SK-N-SH (cell line): ENCODE results near the gene SLC12A7. TPM values are rescaled to one million over a fixed set of nuclear protein-coding genes. Genes with fewer than 3 reads are reported as not detected.

Experiments
- CTCF ChIA-PET: fragments of 300-600, 350-600 bp; formaldehyde crosslinking; extraction: SDS; loops from one replicate; lab custom pipeline; 2021; lab: Yijun Ruan, JAX
- POLR2A ChIA-PET: fragments of 350-600 bp; sonication (Branson Sonifier 250); formaldehyde crosslinking; extraction: SDS; loops from one replicate; lab custom pipeline; 2020; ENCODE audit warnings: antibody characterized with exemption, inconsistent platforms; lab: Yijun Ruan, JAX
- DNase-seq: peaks from one replicate; pipeline ENCODE4 v3.0.0; 2012
- H2AFZ ChIP-seq: fragments of 200-600 bp; sonication (generic); 2 replicates; pipeline ENCODE4 v1.8.1; 2016; ENCODE audit warnings: antibody characterized with exemption, mild to moderate bottlenecking, low read depth
- H3F3A ChIP-seq: fragments of 200-600 bp; sonication (generic); replicated peaks from 2 replicates; pipeline ENCODE3; 2016; ENCODE audit warnings: antibody characterized with exemption, mild to moderate bottlenecking; ENCODE audit not compliant: insufficient read depth
- H3K27ac ChIP-seq, 2 experiments: fragments of 200-500 bp in 1 of 2; fragments of 200-600 bp in 1 of 2; sonication (Bioruptor generic) in 1 of 2; sonication (generic), shearing (Covaris generic) in 1 of 2; 2 replicates each; pipeline versions ENCODE4 v1.5.1 to v1.6.1; 2014 to 2016; ENCODE audit warnings: low read depth in 2 of 2, inconsistent platforms in 1 of 2, low read length in 1 of 2, mild to moderate bottlenecking in 1 of 2, mixed read lengths in 1 of 2
- H3K27me3 ChIP-seq: fragments of 200-600 bp; sonication (generic), shearing (Covaris generic); 2 replicates; pipeline ENCODE4 v1.6.1; 2016; ENCODE audit warnings: mixed run types; ENCODE audit not compliant: insufficient read depth
- H3K36me3 ChIP-seq, 2 experiments: fragments of 200-500 bp in 1 of 2; fragments of 200-600 bp in 1 of 2; sonication (Bioruptor generic) in 1 of 2; sonication (generic) in 1 of 2; replicated peaks in 1 of 2; 2 replicates each; pipeline versions ENCODE3 to v1.5.1; 2014 to 2016; ENCODE audit warnings: low read length in 1 of 2, mild to moderate bottlenecking in 1 of 2; ENCODE audit not compliant: insufficient read depth in 2 of 2, control insufficient read depth in 1 of 2
- H3K4me1 ChIP-seq, 2 experiments: fragments of 200-500 bp in 1 of 2; fragments of 200-600 bp in 1 of 2; sonication (Bioruptor generic) in 1 of 2; sonication (generic), shearing (Covaris generic) in 1 of 2; 2 replicates each; pipeline versions ENCODE4 v1.5.1 to v1.6.1; 2014 to 2016; ENCODE audit warnings: low read depth in 1 of 2, low read length in 1 of 2, mixed run types in 1 of 2; ENCODE audit not compliant: insufficient read depth in 2 of 2, control insufficient read depth in 1 of 2
- H3K4me2 ChIP-seq: fragments of 200-600 bp; sonication (generic), shearing (Covaris generic); 2 replicates; pipeline ENCODE4 v1.6.1; 2017; ENCODE audit warnings: mixed run types
- H3K4me3 ChIP-seq, 2 experiments: fragments of 200-500 bp in 1 of 2; fragments of 200-600 bp in 1 of 2; sonication (Bioruptor generic) in 1 of 2; sonication (generic), shearing (Covaris generic) in 1 of 2; 2 replicates each; pipeline versions ENCODE4 v1.5.1 to v1.8.1; 2014 to 2016; ENCODE audit warnings: low read depth in 2 of 2, inconsistent platforms in 1 of 2, low read length in 1 of 2, mild to moderate bottlenecking in 1 of 2, mixed read lengths in 1 of 2, moderate library complexity in 1 of 2
- H3K79me2 ChIP-seq: fragments of 200-600 bp; sonication (generic); 2 replicates; pipeline ENCODE4 v1.8.1; 2017; ENCODE audit warnings: mild to moderate bottlenecking; ENCODE audit not compliant: insufficient read depth
- H3K9ac ChIP-seq: fragments of 200-600 bp; sonication (generic); 2 replicates; pipeline ENCODE4 v1.6.1; 2017; ENCODE audit warnings: mixed run types
- H3K9me2 ChIP-seq: fragments of 200-600 bp; sonication (generic); 2 replicates; pipeline ENCODE4 v1.6.1; 2017; ENCODE audit warnings: mixed run types
- H3K9me3 ChIP-seq: fragments of 200-600 bp; sonication (generic); 2 replicates; pipeline ENCODE4 v1.6.1; 2017; ENCODE audit warnings: mixed run types, mild to moderate bottlenecking, moderate library complexity
- H4K20me1 ChIP-seq: fragments of 200-600 bp; sonication (generic); 2 replicates; pipeline ENCODE4 v1.6.1; 2017; ENCODE audit warnings: mild to moderate bottlenecking, mixed run types; ENCODE audit not compliant: insufficient read depth
- JUND ChIP-seq: IDR thresholded peaks from 2 replicates; pipeline ENCODE4 v1.4.0; 2012
- MEF2A ChIP-seq: IDR thresholded peaks from 2 replicates; pipeline ENCODE4 v1.4.0; 2012; ENCODE audit warnings: low read depth, borderline replicate concordance
- PBX3 ChIP-seq: IDR thresholded peaks from 2 replicates; pipeline ENCODE4; 2012
- POLR2AphosphoS5 ChIP-seq: IDR thresholded peaks from 2 replicates; pipeline ENCODE4 v1.6.1; 2012; ENCODE audit warnings: low read depth, low read length
- RCOR1 ChIP-seq: fragments of 150-350 bp; IDR thresholded peaks from 2 replicates; pipeline ENCODE4 v1.6.1; 2017; ENCODE audit warnings: antibody characterized with exemption, low read length
- RFX5 ChIP-seq: IDR thresholded peaks from 2 replicates; pipeline ENCODE4 v1.6.1; 2012; ENCODE audit warnings: mild to moderate bottlenecking, improper control_type of control experiment, low read length
- TCF12 ChIP-seq: IDR thresholded peaks from 2 replicates; pipeline ENCODE4 v1.4.0; 2012
- TEAD4 ChIP-seq: IDR thresholded peaks from 2 replicates; pipeline ENCODE4 v1.4.0; 2012; ENCODE audit warnings: mild to moderate bottlenecking, borderline replicate concordance; ENCODE audit not compliant: insufficient read depth
- USF1 ChIP-seq: IDR thresholded peaks from 2 replicates; pipeline ENCODE4 v1.4.0; 2012; ENCODE audit warnings: low read depth, borderline replicate concordance
- YY1 ChIP-seq: IDR thresholded peaks from 2 replicates; pipeline ENCODE4 v1.4.0; 2012; ENCODE audit warnings: low read depth, mild to moderate bottlenecking
- WGBS: methylation state at CpG from one replicate; pipeline ENCODE4 v1.1.6; 2017; ENCODE audit warnings: low lambda C conversion rate; 5-methylcytosine and 5-hydroxymethylcytosine counted together
- polyA plus RNA-seq, 3 experiments: library from polyadenylated mRNA; depleted of rRNA; stranded (reverse); fragments of >200 nt; gene quantifications; 2 replicates each; pipeline ENCODE4 v1.2.3, GENCODE V29; 2012
- TF ChIP-seq, protein P1 (sequence below): fragments of 150-350 bp; IDR thresholded peaks from 2 replicates; pipeline ENCODE4 v1.6.1; 2017; ENCODE audit warnings: antibody characterized with exemption, low read length, low read depth, borderline replicate concordance
- TF ChIP-seq, protein P2 (sequence below): IDR thresholded peaks from 2 replicates; pipeline ENCODE4 v1.6.1; 2012; ENCODE audit warnings: mild to moderate bottlenecking, low read depth, low read length, moderate library complexity
- TF ChIP-seq, protein P3 (sequence below): fragments of 200-600 bp; sonication (generic); IDR thresholded peaks from 2 replicates; pipeline ENCODE4 v1.6.1; 2017; ENCODE audit warnings: antibody characterized with exemption, mild to moderate bottlenecking, moderate library complexity

The SLC12A7 gene
- polyA plus RNA-seq, 1 of the 3 experiments (the other 2 are of a cell fraction): 2.6 TPM

DNA sequence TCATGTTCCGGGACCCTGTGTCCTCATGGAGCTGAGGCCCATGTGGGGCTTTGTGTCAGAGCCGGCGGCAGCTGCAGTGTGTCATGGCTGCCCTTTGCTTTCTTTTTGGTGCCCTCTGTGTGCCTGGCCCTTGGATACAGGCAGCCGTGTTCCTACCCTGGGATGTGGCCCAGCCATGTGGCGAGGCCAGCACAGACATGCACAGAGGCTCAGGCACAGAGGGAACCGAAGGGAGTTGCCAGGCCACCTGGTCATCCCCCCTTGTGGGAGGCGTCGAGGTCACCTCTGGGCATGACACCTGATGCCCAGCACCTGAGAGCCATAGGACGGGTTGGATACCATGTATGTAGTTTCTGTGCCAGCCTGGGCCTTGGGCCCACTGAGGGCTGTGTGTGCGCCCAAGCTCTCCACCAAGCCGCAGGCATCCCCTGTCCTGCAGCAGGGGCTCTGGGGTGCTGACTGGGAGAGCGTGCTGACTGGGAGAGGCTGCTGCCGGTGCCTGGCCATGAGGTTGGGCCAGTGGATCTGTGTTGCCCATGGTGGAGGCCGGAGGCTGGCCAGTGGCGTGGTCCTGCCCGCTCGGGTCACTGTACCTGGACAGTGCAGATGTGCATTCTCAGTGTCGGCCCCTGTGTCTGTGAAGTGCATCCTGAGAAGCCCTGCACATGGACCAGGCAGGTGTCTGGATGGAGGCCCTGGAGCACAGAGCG lies 98.5 kb downstream of the SLC12A7 start:
- Histone ChIP-seq H3K79me2 (no peaks in the 10 kb centered on the region), H3K9me3 (no peaks in the 10 kb centered on the region), H3F3A (no peaks in the 10 kb centered on the region), H3K4me3 (no peak overlapping the region), H3K27ac (no peak overlapping the region), H3K9ac (no peak overlapping the region), H2AFZ (no peak overlapping the region), H3K27me3 (peaks cover 23% of the 10 kb centered on the region), H4K20me1 (no peaks in the 10 kb centered on the region), H3K9me2 (no peaks in the 10 kb centered on the region), H3K36me3 (no peaks in the 10 kb centered on the region), H3K4me1 (no peaks in the 10 kb centered on the region; a peak in 1 of 4 replicates), H3K4me2 (no peak overlapping the region)
- ChIA-PET CTCF (interaction anchor here (2.4 to 6.5 kb wide), 2 partner anchors 126 to 154 kb away, joined by 7 to 44 read pairs; no protein-coding TSS in a partner anchor), POLR2A (no interaction called here)
- no peak for DNase-seq
- WGBS: 57% methylated on average over 6 of the region's 19 CpGs
- TF ChIP-seq USF1 (no peak), TEAD4 (no peak), JUND (no peak), POLR2AphosphoS5 (no peak), TCF12 (no peak), RFX5 (no peak), MEF2A (no peak), RCOR1 (no peak), YY1 (no peak), PBX3 (no peak)
- TF ChIP-seq, protein P1, sequence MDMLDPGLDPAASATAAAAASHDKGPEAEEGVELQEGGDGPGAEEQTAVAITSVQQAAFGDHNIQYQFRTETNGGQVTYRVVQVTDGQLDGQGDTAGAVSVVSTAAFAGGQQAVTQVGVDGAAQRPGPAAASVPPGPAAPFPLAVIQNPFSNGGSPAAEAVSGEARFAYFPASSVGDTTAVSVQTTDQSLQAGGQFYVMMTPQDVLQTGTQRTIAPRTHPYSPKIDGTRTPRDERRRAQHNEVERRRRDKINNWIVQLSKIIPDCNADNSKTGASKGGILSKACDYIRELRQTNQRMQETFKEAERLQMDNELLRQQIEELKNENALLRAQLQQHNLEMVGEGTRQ: no peak

GRCh38 chr5:1012900-1013237 lies 99.0 kb downstream of the SLC12A7 start:
- Histone ChIP-seq H3K4me1 (no peaks in the 10 kb centered on the region; a peak in 1 of 4 replicates), H2AFZ (no peak overlapping the region), H3K9me3 (no peaks in the 10 kb centered on the region), H3K4me3 (no peak overlapping the region), H3K4me2 (no peak overlapping the region), H3K79me2 (no peaks in the 10 kb centered on the region), H3K9ac (no peak overlapping the region), H3K9me2 (no peaks in the 10 kb centered on the region), H3K36me3 (no peaks in the 10 kb centered on the region), H3K27ac (no peak overlapping the region), H3K27me3 (peaks cover 28% of the 10 kb centered on the region), H4K20me1 (no peaks in the 10 kb centered on the region), H3F3A (no peaks in the 10 kb centered on the region)
- no peak for DNase-seq
- WGBS: 84% methylated on average over 6 of the region's 7 CpGs
- ChIA-PET POLR2A (no interaction called here), CTCF (interaction anchor here (2.4 to 6.5 kb wide), 2 partner anchors 127 to 155 kb away, joined by 7 to 44 read pairs; no protein-coding TSS in a partner anchor)
- TF ChIP-seq, protein P2, sequence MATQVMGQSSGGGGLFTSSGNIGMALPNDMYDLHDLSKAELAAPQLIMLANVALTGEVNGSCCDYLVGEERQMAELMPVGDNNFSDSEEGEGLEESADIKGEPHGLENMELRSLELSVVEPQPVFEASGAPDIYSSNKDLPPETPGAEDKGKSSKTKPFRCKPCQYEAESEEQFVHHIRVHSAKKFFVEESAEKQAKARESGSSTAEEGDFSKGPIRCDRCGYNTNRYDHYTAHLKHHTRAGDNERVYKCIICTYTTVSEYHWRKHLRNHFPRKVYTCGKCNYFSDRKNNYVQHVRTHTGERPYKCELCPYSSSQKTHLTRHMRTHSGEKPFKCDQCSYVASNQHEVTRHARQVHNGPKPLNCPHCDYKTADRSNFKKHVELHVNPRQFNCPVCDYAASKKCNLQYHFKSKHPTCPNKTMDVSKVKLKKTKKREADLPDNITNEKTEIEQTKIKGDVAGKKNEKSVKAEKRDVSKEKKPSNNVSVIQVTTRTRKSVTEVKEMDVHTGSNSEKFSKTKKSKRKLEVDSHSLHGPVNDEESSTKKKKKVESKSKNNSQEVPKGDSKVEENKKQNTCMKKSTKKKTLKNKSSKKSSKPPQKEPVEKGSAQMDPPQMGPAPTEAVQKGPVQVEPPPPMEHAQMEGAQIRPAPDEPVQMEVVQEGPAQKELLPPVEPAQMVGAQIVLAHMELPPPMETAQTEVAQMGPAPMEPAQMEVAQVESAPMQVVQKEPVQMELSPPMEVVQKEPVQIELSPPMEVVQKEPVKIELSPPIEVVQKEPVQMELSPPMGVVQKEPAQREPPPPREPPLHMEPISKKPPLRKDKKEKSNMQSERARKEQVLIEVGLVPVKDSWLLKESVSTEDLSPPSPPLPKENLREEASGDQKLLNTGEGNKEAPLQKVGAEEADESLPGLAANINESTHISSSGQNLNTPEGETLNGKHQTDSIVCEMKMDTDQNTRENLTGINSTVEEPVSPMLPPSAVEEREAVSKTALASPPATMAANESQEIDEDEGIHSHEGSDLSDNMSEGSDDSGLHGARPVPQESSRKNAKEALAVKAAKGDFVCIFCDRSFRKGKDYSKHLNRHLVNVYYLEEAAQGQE: no peak
- TF ChIP-seq, protein P3, sequence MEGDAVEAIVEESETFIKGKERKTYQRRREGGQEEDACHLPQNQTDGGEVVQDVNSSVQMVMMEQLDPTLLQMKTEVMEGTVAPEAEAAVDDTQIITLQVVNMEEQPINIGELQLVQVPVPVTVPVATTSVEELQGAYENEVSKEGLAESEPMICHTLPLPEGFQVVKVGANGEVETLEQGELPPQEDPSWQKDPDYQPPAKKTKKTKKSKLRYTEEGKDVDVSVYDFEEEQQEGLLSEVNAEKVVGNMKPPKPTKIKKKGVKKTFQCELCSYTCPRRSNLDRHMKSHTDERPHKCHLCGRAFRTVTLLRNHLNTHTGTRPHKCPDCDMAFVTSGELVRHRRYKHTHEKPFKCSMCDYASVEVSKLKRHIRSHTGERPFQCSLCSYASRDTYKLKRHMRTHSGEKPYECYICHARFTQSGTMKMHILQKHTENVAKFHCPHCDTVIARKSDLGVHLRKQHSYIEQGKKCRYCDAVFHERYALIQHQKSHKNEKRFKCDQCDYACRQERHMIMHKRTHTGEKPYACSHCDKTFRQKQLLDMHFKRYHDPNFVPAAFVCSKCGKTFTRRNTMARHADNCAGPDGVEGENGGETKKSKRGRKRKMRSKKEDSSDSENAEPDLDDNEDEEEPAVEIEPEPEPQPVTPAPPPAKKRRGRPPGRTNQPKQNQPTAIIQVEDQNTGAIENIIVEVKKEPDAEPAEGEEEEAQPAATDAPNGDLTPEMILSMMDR: no peak
